Kidney capillary endothelial cell (primary cell): Measurements from ENCODE around the gene IRF5.
"Not testable (repeated sequence)": the region's sequence is repeated elsewhere in the genome, so short reads cannot be mapped to it uniquely, and the experiment has no call there.

Source experiments
- DNase-seq: peaks from one replicate; pipeline ENCODE4 v3.0.0-alpha.2; 2018; ENCODE audit warnings: low spot score

The IRF5 gene

GRCh38 chr7:128940494-128941322 is 3.0 kb downstream of the IRF5 start:
- no peak for DNase-seq

GRCh38 chr7:128941323-128941890 is 3.7 kb downstream of the IRF5 start:
- no peak for DNase-seq

GRCh38 chr7:128941946-128942526 is 4.3 kb downstream of the IRF5 start:
- DNase-seq, result no peak

GRCh38 chr7:128943251-128943650 is 5.5 kb downstream of the IRF5 start:
- not testable (repeated sequence) for DNase-seq

- DNase-seq, result no peak
Observed at GRCh38 chr7:128944487-128945236, 6.9 kb downstream of the IRF5 start.

- DNase-seq, result no peak
Observed at GRCh38 chr7:128945668-128946366, 8.1 kb downstream of the IRF5 start.

- no peak for DNase-seq
Observed at GRCh38 chr7:128946936-128947830, 9.5 kb downstream of the IRF5 start.

GRCh38 chr7:128947854-128948253 is 10.1 kb downstream of the IRF5 start:
- no peak for DNase-seq

- no peak for DNase-seq
Observed at GRCh38 chr7:128948312-128948973, 10.7 kb downstream of the IRF5 start.

GRCh38 chr7:128948976-128949760 is 11.4 kb downstream of the IRF5 start:
- DNase-seq, result no peak

- no peak for DNase-seq
Observed at GRCh38 chr7:128951296-128951695, 13.6 kb downstream of the IRF5 start.

- no peak for DNase-seq
Observed at GRCh38 chr7:128954150-128954549, 16.4 kb downstream of the IRF5 start.

- DNase-seq, result no peak
Observed at GRCh38 chr7:128954830-128955802, 17.4 kb downstream of the IRF5 start.

- DNase-seq, result no peak
Observed at GRCh38 chr7:128955981-128956380, 18.3 kb downstream of the IRF5 start.

GRCh38 chr7:128959296-128959695 is 21.6 kb downstream of the IRF5 start:
- no peak for DNase-seq

- DNase-seq, result no peak
Observed at GRCh38 chr7:128961030-128961659, 23.4 kb downstream of the IRF5 start.

GRCh38 chr7:128962899-128963298 is 25.2 kb downstream of the IRF5 start:
- no peak for DNase-seq

- DNase-seq, result no peak
Observed at GRCh38 chr7:128963327-128963757, 25.6 kb downstream of the IRF5 start.
